NK-92 (cell line): ENCODE results near the gene ARNT2.
"Not testable (repeated sequence)": the region's sequence is repeated elsewhere in the genome, so short reads cannot be mapped to it uniquely, and the experiment has no call there.

ENCODE experiments used
- DNase-seq: peaks from one replicate; lab custom pipeline; 2025; ENCODE audit not compliant: unreplicated experiment; lab: John Stamatoyannopoulos, UW

Gene ARNT2

GRCh38 chr15:80641384-80641783 lies 237.2 kb downstream of the ARNT2 start:
- DNase-seq: no peak

DNA sequence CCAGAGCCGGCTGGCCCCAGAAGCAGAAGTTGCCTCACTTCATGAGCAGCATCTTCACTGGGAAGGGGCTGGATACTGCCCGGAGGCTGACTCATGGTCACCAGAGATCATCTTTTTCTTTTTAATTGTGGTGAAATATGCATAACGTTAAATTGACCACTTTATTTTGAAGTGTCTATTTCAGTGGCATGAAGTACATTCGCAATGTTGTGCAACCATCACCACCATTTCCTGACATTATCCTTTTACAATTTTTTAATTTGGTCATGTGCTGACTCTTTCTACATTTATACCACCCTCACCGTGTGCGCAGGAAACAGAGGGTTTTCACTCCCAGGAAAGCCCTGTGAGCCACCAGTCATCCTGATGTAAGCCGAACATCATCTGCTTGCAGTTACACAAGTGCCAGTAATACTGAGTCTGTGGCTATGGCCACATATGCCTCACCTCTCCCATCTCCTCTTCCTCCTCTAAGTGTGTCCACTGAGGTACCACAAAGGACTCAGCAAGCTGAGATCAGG lies 239.3 kb downstream of the ARNT2 start:
- DNase-seq: no peak

- DNase-seq: no peak
Observed at GRCh38 chr15:80645494-80646065, 241.4 kb downstream of the ARNT2 start.

- not testable (repeated sequence) for DNase-seq
Observed at GRCh38 chr15:80647424-80647823, 243.2 kb downstream of the ARNT2 start.
